Gastrocnemius medialis (tissue), 4 donors: Measurements from ENCODE around the gene GTSE1.

Experiments used
- POLR2A ChIP-seq, 2 donors: fragments of 450-650 bp; IDR thresholded peaks; one replicate each; pipeline ENCODE4 v1.6.1; 2017; ENCODE audit warnings: antibody characterized with exemption in 2 of 2, mild to moderate bottlenecking in 2 of 2, moderate library complexity in 2 of 2
- TF ChIP-seq, protein P1 (sequence below), 5 experiments: fragments of 450-650 bp in 3 of 5; fragments of 200-600 bp in 2 of 5; sonication (generic) in 2 of 5; IDR thresholded peaks in 4 of 5; conservative IDR thresholded peaks in 1 of 5; 1 replicate in 4 of 5; 2 replicates in 1 of 5; pipeline ENCODE4 v1.5.1; 2016 to 2019; ENCODE audit warnings: antibody characterized with exemption in 5 of 5, mild to moderate bottlenecking in 3 of 5, moderate library complexity in 3 of 5

DNA sequence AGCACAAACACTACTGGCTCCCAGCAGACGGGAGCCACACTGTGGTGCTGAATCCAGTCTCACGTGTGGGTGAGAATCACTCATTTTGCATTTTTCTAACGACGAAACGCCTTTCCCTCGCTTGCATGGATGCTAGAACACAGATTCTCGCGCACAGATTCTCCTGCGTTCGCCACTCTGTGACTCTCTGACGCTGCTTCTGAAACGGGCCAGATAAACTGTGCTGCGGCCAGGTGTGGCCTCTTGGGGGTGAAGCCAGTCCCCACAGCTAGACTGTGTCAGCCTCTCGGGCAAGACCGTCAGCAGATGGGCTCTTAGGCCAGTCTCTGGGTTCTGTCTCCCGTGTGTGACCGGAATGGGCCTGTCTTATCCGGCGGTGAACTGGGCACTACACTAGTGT is 83.4 kb downstream of the GTSE1 start:
- TF ChIP-seq, protein P1, sequence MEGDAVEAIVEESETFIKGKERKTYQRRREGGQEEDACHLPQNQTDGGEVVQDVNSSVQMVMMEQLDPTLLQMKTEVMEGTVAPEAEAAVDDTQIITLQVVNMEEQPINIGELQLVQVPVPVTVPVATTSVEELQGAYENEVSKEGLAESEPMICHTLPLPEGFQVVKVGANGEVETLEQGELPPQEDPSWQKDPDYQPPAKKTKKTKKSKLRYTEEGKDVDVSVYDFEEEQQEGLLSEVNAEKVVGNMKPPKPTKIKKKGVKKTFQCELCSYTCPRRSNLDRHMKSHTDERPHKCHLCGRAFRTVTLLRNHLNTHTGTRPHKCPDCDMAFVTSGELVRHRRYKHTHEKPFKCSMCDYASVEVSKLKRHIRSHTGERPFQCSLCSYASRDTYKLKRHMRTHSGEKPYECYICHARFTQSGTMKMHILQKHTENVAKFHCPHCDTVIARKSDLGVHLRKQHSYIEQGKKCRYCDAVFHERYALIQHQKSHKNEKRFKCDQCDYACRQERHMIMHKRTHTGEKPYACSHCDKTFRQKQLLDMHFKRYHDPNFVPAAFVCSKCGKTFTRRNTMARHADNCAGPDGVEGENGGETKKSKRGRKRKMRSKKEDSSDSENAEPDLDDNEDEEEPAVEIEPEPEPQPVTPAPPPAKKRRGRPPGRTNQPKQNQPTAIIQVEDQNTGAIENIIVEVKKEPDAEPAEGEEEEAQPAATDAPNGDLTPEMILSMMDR (IDR thresholded peaks at IDR 0.05 in 4 of 5, conservative IDR thresholded peaks at IDR 0.05 in 1 of 5): no peak
- TF ChIP-seq POLR2A (IDR thresholded peaks at IDR 0.05): no peak
